LHCN-M2 (cell line): ENCODE data around the gene CCDC30. TPM values are rescaled to one million over a fixed set of nuclear protein-coding genes. Genes with fewer than 3 reads are reported as not detected.

ENCODE experiments used
- DNase-seq: peaks from one replicate; pipeline ENCODE4 v3.0.0-alpha.2; 2012; ENCODE audit warnings: low read depth
- total RNA-seq: library from RNA; depleted of rRNA; stranded (reverse); fragments of >200 nt; gene quantifications from 2 replicates; pipeline ENCODE4 v1.2.3, GENCODE V29; 2014; rRNA removed

The CCDC30 gene
- total RNA-seq, 1 experiment from 2014 or later: 0.17 TPM

DNA sequence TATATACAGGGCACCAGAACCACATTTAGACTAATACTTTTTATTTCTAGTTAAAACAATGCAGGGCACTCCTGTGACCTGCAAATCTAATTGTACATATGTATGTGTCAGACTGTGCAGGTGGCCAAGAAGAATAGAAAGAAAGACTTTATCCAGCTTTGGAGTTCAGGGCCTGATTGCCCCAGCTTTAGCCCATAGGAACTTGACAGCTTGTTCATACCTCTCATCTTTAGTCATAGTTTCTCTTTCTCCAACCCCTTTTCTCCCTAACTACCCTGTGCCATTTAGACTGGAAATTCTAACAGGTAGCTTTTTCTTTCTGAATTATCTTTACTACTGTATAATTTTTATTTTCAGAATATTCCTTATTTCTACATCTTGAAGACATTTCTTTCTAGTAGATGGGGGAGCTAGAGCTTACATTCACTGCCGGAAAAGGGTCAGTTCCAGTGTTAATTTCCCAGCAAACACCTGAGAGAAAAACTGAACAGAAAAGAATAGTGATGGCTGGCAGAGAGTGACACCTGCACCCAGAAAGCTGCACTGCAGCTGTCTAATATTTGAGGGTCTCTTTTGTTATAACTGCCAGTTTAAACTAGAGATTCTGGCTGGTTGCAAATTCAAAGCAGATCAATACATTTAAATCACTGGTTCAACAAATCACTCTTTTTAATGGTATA, 227.5 kb downstream of the CCDC30 start:
- DNase-seq: no peak

DNA sequence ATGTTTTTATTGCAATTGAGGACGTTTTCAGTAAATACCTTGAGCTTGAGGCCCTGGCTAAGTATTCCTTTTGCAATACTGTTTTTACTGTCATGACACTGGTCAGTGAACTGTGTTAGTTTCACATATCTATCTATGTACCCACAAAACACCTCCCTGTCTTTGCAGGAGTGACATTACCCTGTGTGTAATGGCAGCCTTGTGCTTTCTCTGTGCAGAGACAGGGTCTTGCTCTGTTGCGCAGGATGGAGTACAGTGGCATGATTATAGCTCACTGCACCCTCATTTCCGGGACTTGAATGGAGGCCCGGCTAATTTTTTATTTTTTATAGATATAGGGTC, 228.0 kb downstream of the CCDC30 start:
- no peak for DNase-seq

DNA sequence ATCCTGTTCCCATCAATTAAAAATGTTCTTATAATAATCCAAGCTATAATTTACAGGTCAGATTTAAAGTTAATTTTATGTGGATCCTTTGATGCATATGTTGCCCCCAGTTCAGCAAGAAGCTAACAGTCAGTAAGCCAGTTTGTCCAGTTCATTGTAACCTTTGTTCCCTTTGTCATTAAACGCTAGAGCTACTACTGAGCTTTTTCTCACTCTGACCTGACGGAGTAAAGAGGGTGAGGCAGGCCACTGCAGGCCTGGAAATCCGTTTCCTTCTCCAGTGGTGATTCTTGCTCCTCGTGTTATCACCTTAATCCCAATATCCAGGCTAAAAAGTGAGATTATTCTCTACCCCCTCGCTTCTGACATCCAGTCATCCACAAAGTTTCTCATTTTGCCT, 229.4 kb downstream of the CCDC30 start:
- DNase-seq: no peak

DNA sequence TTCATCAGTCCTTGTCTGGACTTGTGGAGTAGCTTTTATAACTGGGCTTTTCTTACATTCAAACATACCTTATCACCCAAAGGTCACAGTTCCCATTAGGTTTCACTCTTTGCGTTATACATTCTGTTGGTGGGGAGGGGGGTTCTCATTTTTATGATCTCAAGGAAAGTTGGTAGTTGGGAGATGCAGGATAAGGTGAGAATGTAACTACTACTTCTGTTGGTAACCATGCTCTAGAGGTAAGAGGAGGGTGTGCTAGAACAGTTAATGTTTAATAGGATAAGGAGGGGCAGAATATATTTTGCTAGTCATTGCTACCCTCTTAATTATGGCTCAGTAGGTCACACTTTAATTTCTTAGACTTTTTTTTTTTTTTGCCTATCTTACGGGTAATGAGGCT, 229.8 kb downstream of the CCDC30 start:
- DNase-seq: no peak

DNA sequence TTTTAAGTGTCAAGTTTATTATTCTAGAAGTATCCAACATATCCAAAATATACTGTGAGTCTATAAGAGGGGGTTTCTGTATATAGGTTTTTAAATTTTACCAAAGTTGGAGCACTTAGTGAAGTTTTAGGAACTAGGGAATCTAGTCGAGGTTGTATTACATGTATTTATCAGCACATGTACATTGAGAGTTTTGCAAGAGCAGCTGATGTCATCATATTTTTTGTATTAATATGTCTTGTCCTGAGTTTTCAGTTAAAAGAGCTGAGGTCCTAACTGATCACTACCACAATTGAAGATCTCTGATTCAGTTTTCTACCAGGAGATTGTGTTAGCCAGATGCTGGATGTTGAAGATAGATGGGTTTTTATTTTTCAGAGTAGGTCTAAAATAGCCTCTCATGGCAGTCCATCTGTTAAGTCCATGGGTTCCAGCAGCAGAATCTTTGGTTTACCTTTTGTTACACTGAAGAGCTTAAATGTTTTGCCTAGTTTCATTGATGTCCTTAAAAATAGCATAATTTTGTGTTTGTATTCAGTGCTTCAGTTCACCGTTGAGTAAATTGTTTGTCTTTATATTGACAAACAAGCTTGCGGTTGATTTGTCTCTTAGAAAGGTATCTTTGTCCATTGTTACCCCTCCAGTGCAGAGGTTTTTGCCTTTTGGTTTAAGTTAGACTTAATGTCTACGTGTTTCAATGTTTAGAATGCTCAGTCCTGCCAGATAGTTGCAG, 235.2 kb downstream of the CCDC30 start:
- DNase-seq: no peak

DNA sequence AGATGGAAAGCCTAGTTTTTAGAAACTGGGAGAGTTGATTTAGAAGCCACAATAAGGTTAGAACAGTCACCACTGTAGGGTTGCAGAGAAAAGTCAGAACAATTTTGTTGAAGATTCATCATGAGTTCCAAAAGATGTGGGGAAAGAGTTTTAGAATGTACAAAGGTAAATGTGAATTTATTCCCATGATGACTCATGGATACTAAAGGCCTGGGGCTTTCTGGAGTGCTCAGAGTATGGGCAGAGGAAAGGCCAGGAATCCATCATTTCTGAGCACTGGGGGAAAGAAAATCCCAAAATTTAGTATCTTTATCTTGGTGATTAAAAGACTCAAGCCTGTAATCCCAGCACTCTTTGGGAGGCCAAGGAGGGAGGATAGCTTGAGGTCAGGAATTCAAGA, 236.9 kb downstream of the CCDC30 start:
- DNase-seq: no peak

DNA sequence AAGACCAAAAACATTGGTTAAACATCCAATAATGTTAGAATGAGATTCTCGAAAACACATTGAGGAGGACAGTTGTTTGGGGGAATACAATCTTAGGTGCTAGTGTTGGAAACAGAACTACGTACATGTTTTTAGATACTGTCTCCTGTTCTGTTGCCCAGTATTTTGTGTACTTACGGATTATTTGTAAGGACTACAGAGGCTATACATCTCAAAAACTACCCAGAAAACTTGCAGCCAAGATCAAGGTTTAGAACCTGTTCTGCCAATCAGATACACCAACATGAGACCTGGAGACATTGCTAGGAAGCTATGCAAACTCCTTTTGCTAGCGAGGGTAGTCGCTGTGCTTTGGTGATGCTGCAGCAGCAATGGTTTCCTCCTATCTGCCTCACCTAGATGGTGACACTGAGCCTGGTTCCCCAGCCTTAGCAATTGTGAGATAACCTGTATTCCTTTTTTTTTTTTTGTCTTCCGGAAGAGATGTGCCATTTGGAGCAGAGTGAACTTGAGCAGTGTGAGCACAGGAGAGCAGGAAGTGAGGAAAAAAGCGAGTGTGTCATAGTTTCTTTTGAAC, 240.9 kb downstream of the CCDC30 start:
- no peak for DNase-seq

Other genes with a start within 250 kb of the CCDC30 start
- gene FOXJ3, start 128.1 kb upstream of the CCDC30 start, total RNA-seq: 33.4 and 34.0 TPM in 2 replicates
- not detected in 2 replicates for gene RIMKLA, start 82.5 kb upstream of the CCDC30 start, total RNA-seq
- not detected in 2 replicates for gene ZMYND12, start 7.3 kb upstream of the CCDC30 start, total RNA-seq
- 33.8 and 51.8 TPM in 2 replicates for gene PPCS, start 6.7 kb upstream of the CCDC30 start, total RNA-seq
- 47.6 and 57.6 TPM in 2 replicates for gene PPIH, start 195.1 kb downstream of the CCDC30 start, total RNA-seq
- gene YBX1, start 219.1 kb downstream of the CCDC30 start, total RNA-seq: 1,026 and 1,116 TPM in 2 replicates